Islet precursor cell (in vitro differentiated cells): Measurements from ENCODE around the gene ZFC3H1.
A peak's percentile ranks its signal among the peaks of the same experiment; 100 is the strongest.

Experiments used
- DNase-seq: peaks from one replicate; pipeline ENCODE4 v3.0.0-alpha.2; 2018

ZFC3H1 gene

GRCh38 chr12:71627438-71628002 is 36.1 kb downstream of the ZFC3H1 start:
- no peak for DNase-seq

GRCh38 chr12:71626768-71627167 is 36.9 kb downstream of the ZFC3H1 start:
- DNase-seq = no peak

GRCh38 chr12:71626098-71626497 is 37.5 kb downstream of the ZFC3H1 start:
- no peak for DNase-seq

GRCh38 chr12:71625476-71625875 is 38.2 kb downstream of the ZFC3H1 start:
- DNase-seq = no peak

- no peak for DNase-seq
These were observed 41.7 kb downstream of the ZFC3H1 start for GRCh38 chr12:71621938-71622337.

- DNase-seq = no peak
These were observed 53.4 kb downstream of the ZFC3H1 start for GRCh38 chr12:71610031-71610795.

- no peak for DNase-seq
These were observed 55.9 kb downstream of the ZFC3H1 start for GRCh38 chr12:71607494-71608330.

GRCh38 chr12:71605039-71605438 is 58.6 kb downstream of the ZFC3H1 start:
- DNase-seq = no peak

- DNase-seq = no peak
These were observed 60.7 kb downstream of the ZFC3H1 start for GRCh38 chr12:71602761-71603577.

GRCh38 chr12:71601546-71601945 is 62.1 kb downstream of the ZFC3H1 start:
- no peak for DNase-seq

- no peak for DNase-seq
These were observed 64.4 kb downstream of the ZFC3H1 start for GRCh38 chr12:71599210-71599609.

GRCh38 chr12:71594214-71594948 is 69.3 kb downstream of the ZFC3H1 start:
- no peak for DNase-seq

GRCh38 chr12:71592841-71593240 is 70.8 kb downstream of the ZFC3H1 start:
- no peak for DNase-seq

- peak; percentile 92 for DNase-seq
These were observed 72.0 kb downstream of the ZFC3H1 start for GRCh38 chr12:71591601-71592000.

- DNase-seq = no peak
These were observed 74.2 kb downstream of the ZFC3H1 start for GRCh38 chr12:71589478-71589881.

GRCh38 chr12:71587012-71587411 is 76.6 kb downstream of the ZFC3H1 start:
- no peak for DNase-seq

GRCh38 chr12:71585218-71585617 is 78.4 kb downstream of the ZFC3H1 start:
- DNase-seq = no peak

GRCh38 chr12:71584356-71584755 is 79.3 kb downstream of the ZFC3H1 start:
- peak; percentile 68 for DNase-seq

- no peak for DNase-seq
These were observed 80.7 kb downstream of the ZFC3H1 start for GRCh38 chr12:71582925-71583324.

GRCh38 chr12:71581206-71581605 is 82.4 kb downstream of the ZFC3H1 start:
- DNase-seq = peak; percentile 94

GRCh38 chr12:71578694-71579258 is 84.9 kb downstream of the ZFC3H1 start:
- no peak for DNase-seq

GRCh38 chr12:71576496-71576895 is 87.2 kb downstream of the ZFC3H1 start:
- DNase-seq = no peak
